Jurkat, Clone E6-1 (cell line): ENCODE data around the gene PTPRCAP. TPM values are rescaled to one million over a fixed set of nuclear protein-coding genes. Genes with fewer than 3 reads are reported as not detected.
"Not testable (repeated sequence)": the region's sequence is repeated elsewhere in the genome, so short reads cannot be mapped to it uniquely, and the experiment has no call there.

Experiments used
- DNase-seq: peaks from one replicate; pipeline ENCODE4 v3.0.0-alpha.2; 2011; ENCODE audit warnings: low read depth, low spot score
- H3K4me3 ChIP-seq: 2 replicates; pipeline ENCODE4 v1.5.1; 2011; ENCODE audit warnings: mild to moderate bottlenecking, low read length, control low read depth, moderate library complexity
- polyA plus RNA-seq: library from polyadenylated mRNA; unstranded; fragments of >200 nt; gene quantifications from one replicate; pipeline ENCODE4 v1.2.1, GENCODE V29; 2012; ENCODE audit warnings: missing spikeins; ENCODE audit not compliant: insufficient read length, insufficient read depth

Gene PTPRCAP
- 125 TPM for polyA plus RNA-seq

GRCh38 chr11:67437082-67437808, at the start of gene PTPRCAP:
TSS of gene PTPRCAP (minus strand) at chr11:67437682. CDS start at chr11:67437619, 63 bp downstream.
- DNase-seq: peak; percentile 80
- peak within 1 kb of the TSS; percentile 93 for H3K4me3 ChIP-seq

- no peak for DNase-seq
- H3K4me3 ChIP-seq: no peak overlapping the region
Measured at GRCh38 chr11:67486481-67487195, 49.2 kb upstream of the PTPRCAP start.

GRCh38 chr11:67485873-67486361, 48.4 kb upstream of the PTPRCAP start:
- not testable (repeated sequence) for H3K4me3 ChIP-seq
- peak; percentile 63 for DNase-seq

- DNase-seq: peak; percentile 66
- H3K4me3 ChIP-seq: peak overlapping the region; percentile 84
Measured at GRCh38 chr11:67484847-67485311, 47.4 kb upstream of the PTPRCAP start.

DNA sequence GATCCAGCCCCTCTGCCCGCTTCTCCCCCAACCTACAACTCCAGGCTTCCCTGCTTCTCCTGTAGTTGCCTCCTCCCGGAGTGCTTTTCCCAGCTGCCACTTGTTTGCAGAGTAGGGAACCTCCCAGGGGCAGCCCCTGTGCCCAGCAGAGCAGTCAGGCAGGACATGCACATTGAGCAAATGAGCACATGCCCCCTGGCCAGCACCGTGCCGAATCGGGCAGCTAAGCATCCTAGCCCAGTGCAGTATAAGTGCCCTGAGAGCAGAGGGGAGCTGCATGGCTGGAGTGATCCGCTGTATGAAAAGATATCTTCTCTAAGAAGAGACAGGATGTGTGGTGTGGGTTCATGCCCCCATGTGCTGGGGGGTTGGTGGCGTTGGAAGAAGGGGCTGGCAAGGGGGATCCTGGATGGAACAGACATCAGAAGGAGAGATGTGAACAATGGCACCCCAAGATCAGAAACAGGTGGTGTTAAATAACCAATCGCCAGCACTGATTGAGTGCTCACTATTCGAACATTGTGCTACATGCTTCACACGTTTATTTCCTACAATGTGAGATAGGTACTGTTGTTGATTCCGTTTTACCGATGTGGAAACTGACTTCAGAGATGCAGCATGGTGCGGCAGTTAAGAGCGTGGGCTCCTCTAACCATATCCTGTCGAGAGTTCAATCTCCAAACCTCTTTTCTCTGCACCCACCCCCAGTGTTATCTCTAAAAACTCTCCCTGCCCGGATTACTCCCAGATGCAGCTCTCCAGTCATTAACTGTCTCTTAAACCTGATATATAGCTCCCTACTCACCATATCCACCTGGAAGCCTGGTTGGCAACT, 46.6 kb upstream of the PTPRCAP start:
- DNase-seq: peak; percentile 83
- H3K4me3 ChIP-seq: peak overlapping the region; percentile 84

DNA sequence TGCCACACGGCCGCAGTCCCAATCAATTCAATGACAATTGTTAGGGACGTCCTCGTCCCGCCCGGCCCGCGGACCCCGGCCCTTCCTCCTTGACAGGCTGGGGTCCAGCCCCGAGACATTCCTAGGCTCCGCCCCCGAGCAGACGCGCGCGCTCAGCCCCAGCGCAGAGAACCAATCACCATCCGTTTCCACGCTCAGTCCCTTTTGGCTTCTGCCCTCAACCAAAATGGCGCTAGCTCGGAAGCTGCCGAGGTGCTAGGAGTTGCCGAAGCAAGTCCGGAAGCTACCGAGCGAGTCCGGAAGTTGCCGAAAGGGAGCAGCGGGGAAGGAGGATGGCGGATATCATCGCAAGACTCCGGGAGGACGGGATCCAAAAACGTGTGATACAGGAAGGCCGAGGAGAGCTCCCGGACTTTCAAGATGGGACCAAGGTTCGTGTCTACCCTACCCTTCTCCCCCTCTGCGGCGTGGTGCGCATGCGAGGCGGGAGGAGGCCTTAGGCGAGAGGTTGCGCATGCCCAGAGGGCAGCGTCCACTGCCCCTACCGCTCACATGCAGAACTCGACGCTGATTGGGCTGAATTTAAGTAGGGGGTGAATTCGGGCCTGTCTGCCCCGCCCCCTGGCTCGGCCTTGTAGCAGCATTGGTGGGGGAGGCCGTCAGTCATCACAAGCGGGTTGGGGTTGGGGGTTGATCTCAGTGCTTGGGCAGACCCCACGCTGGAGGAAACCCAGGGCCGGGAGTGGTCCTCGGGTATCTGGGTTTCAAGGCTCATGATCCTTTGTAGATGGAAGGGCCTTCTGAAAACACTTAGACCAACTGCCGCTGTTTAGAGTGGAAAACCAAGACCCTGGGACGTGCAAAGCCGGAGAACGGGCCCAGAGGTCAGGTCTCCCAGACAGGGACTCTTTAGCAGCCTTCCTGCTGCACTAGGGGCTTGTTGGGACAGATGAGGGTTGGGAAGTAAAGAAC, 45.6 kb upstream of the PTPRCAP start, which contains the start of gene AIP:
AIP (plus strand) TSS at position 200 of the 972 bp plus-strand sequence; CDS start at position 333, 133 bp downstream.
- peak within 1 kb of the TSS; percentile 84 for H3K4me3 ChIP-seq
- peak; percentile 99 for DNase-seq

GRCh38 chr11:67482275-67482826, 44.9 kb upstream of the PTPRCAP start:
- DNase-seq: no peak

GRCh38 chr11:67477344-67478050, 40.0 kb upstream of the PTPRCAP start:
- H3K4me3 ChIP-seq, DNase-seq: not testable (repeated sequence)

More at GRCh38 chr11:67482275-67482826, 44.9 kb upstream of the PTPRCAP start:
- peak overlapping the region; percentile 84 for H3K4me3 ChIP-seq

- DNase-seq: not testable (repeated sequence)
Measured at GRCh38 chr11:67476692-67477091, 39.2 kb upstream of the PTPRCAP start.

DNA sequence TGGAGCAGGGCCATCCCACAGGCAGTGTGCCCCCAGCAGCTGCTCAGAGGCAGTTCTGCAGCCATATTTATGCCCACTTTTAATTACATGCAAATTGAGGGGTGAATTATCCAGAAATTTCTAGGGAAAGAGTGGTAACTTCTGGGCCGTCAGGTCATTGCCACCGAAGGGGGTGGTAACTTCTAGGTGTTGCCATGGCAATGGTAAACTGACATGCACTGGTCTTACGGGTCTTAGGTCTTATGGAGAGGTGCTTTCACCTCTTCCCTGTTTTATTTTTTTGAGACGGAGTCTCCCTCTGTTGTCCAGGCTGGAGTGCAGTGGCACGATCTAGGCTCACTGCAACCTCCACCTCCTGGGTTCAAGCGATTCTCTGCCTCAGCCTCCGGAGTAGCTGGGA, 35.4 kb upstream of the PTPRCAP start:
- no peak overlapping the region for H3K4me3 ChIP-seq
- no peak for DNase-seq

More at GRCh38 chr11:67476692-67477091, 39.2 kb upstream of the PTPRCAP start:
- not testable (repeated sequence) for H3K4me3 ChIP-seq

DNA sequence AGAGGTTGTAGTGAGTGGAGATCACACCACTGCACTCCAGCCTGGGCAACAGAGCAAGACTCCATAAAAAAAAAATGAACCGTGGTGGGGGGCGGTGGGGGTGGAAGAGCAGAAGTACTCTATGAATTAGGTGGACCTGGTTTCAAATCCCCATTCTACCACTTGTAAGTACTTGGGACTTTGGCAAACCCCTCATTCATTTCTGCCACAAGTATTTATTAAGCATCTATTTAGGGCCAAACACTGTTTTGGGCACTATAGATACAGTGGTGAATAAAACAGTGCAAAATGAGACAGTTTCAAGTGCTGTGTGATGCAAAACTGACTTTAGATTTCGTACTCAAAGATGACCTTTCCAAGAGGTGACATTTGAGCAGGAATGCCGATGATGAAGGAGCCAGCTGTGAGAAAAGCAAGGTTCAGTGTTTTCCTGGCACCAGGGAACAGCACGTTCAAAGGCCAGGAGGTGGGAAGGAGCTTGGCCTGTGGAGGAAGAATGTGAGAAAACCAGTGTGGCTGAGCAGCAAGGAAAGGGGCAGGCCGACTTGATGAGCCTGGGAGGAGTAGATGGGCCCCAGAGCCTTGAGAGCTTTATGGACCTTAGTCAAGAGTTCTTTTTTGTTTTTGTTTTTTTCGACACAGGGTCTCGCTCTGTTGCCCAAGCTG, 33.0 kb upstream of the PTPRCAP start:
- H3K4me3 ChIP-seq: no peak overlapping the region
- DNase-seq: no peak

DNA sequence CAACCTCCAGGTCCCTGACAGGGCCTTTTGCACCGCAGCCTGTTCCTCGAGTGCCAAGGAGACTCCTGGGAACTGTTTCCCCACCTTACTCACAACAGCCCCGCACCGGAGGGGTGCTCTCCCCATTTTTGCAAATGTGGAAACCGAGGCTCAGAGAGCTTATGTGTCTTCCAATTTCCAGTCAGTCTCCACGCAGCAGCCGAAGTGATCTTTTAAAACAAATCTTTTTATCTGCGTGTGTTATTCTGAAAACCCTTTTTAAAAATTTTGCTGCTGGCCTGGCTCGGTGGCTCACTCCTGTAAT, 32.0 kb upstream of the PTPRCAP start:
- H3K4me3 ChIP-seq: peak overlapping the region; percentile 54
- DNase-seq: no peak

DNA sequence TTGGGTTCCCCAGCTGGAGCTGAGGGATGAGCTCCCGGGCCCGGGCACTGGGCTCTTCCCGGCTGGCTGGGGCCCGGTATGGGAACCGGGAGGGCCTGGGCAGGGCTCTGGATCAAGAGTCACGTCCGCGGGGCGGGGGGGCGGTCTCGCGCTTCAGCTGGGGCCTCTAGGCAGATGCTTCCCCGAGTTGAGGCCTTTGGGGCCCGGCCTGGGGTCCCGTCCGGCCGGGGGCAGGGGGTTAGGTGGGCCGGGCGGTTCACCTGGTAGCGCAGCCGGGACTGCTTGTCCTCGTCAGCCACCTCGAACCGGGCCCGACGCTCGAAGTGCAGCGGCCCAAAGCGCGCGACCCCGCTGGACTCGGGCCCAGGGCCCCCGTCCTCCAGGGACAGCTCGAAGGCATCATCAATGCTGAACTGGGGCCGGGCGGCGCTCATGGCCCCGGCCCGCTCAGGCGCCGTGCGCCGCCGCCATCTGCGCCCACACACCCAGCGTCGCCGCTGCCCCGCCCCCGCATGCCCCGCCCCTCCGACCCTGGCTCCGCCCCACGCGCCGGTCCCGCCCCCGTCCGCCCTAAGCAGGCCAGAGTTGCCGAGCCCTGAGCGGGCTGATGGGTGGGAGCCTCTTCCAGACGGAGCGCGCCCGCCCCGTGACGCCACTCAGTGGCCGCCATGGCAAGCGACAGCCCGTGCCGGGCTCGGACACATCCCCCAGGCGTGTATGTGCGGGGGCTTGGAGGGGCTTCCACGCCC, 31.5 kb upstream of the PTPRCAP start, which contains the start of gene TMEM134:
TMEM134 (minus strand) TSS at position 493 of the 749 bp plus-strand sequence; CDS start at position 434, 59 bp downstream.
- peak within 1 kb of the TSS; percentile 70 for H3K4me3 ChIP-seq
- peak; percentile 87 for DNase-seq

GRCh38 chr11:67468456-67468758, 30.9 kb upstream of the PTPRCAP start:
- no peak for DNase-seq
- peak overlapping the region; percentile 70 for H3K4me3 ChIP-seq

DNA sequence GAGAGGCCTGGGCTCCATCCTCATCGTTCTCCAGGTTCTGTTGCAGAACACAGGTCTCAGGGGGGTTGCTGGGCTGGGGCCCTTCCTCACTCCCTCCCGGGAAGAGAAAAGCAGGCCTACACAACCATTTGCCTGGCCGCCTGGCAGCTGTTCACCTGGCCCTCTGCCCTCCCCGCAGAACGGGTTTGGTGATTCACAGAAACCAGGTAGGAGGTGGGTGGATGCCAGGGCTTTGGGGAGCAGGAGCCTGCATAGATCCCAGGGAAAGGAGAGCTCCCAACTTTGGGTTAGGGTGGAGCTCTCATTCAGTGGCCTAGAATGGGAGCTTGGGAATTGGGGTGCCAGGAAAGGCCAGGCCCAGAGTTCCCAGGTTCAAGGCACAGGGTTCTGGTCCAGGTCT, 30.6 kb upstream of the PTPRCAP start:
- no peak for DNase-seq
- H3K4me3 ChIP-seq: peak overlapping the region; percentile 70
